Measurements from ENCODE around the gene SH3RF2.
"Not testable (repeated sequence)": the region's sequence is repeated elsewhere in the genome, so short reads cannot be mapped to it uniquely, and the experiment has no call there.

SH3RF2 gene

GRCh38 chr5:145936401-145937131, at the start of gene SH3RF2:
TSS of gene SH3RF2 (plus strand) at chr5:145936578. CDS start at chr5:145937929, 1,351 bp downstream.
- no peak for FAIRE-seq

- no peak for FAIRE-seq
Observed at GRCh38 chr5:145887217-145887616, 49.2 kb upstream of the SH3RF2 start.

- FAIRE-seq: no peak
Observed at GRCh38 chr5:145887976-145888574, 48.3 kb upstream of the SH3RF2 start.

- no peak for FAIRE-seq
Observed at GRCh38 chr5:145889611-145890010, 46.8 kb upstream of the SH3RF2 start.

- not testable (repeated sequence) for FAIRE-seq
Observed at GRCh38 chr5:145891378-145891777, 45.0 kb upstream of the SH3RF2 start.

GRCh38 chr5:145898171-145898570, 38.2 kb upstream of the SH3RF2 start:
- FAIRE-seq: no peak

- no peak for FAIRE-seq
Observed at GRCh38 chr5:145902421-145902820, 34.0 kb upstream of the SH3RF2 start.

GRCh38 chr5:145903113-145903512, 33.3 kb upstream of the SH3RF2 start:
- no peak for FAIRE-seq

GRCh38 chr5:145903867-145904266, 32.5 kb upstream of the SH3RF2 start:
- FAIRE-seq: no peak

- FAIRE-seq: no peak
Observed at GRCh38 chr5:145904743-145905142, 31.6 kb upstream of the SH3RF2 start.

- FAIRE-seq: no peak
Observed at GRCh38 chr5:145906401-145906800, 30.0 kb upstream of the SH3RF2 start.

GRCh38 chr5:145908206-145908960, 28.0 kb upstream of the SH3RF2 start:
- FAIRE-seq: no peak

- no peak for FAIRE-seq
Observed at GRCh38 chr5:145911164-145911563, 25.2 kb upstream of the SH3RF2 start.

GRCh38 chr5:145912019-145912418, 24.4 kb upstream of the SH3RF2 start:
- no peak for FAIRE-seq

GRCh38 chr5:145912594-145912993, 23.8 kb upstream of the SH3RF2 start:
- FAIRE-seq: no peak

GRCh38 chr5:145913701-145914100, 22.7 kb upstream of the SH3RF2 start:
- FAIRE-seq: no peak

- no peak for FAIRE-seq
Observed at GRCh38 chr5:145915970-145916638, 20.3 kb upstream of the SH3RF2 start.

- FAIRE-seq: no peak
Observed at GRCh38 chr5:145917288-145917687, 19.1 kb upstream of the SH3RF2 start.

- FAIRE-seq: no peak
Observed at GRCh38 chr5:145918397-145918796, 18.0 kb upstream of the SH3RF2 start.

- FAIRE-seq: no peak
Observed at GRCh38 chr5:145919413-145919812, 17.0 kb upstream of the SH3RF2 start.

- FAIRE-seq: no peak
Observed at GRCh38 chr5:145920542-145921210, 15.7 kb upstream of the SH3RF2 start.

GRCh38 chr5:145921211-145921610, 15.2 kb upstream of the SH3RF2 start:
- no peak for FAIRE-seq

- FAIRE-seq: no peak
Observed at GRCh38 chr5:145922059-145922458, 14.3 kb upstream of the SH3RF2 start.
